Ammon's horn (tissue), 1 donor: ENCODE results near the gene RAB17.

Source experiments
- DNase-seq: peaks from one replicate; pipeline ENCODE4 v3.0.0-alpha.2; 2016; ENCODE audit warnings: low spot score

Gene RAB17

DNA sequence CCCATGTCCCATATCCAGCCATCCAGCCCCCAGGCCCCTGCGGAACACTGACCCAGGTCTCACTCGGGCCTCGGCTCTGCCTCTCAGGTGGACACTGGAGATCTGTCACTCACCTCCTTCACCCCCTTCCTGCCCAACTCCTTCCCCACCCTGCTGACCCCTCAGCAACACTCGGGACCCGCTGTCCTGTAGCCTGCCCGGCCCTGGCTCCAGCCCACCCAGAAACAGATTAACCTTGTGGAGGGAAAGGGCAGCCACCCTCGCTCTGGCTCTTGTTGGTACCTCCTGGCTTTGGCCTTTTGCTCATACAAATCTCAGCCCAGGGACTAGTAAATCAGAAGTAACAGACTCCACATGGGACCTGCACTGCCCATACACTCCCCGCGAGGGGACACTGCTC, 53.9 kb downstream of the RAB17 start:
- DNase-seq, result no peak

DNA sequence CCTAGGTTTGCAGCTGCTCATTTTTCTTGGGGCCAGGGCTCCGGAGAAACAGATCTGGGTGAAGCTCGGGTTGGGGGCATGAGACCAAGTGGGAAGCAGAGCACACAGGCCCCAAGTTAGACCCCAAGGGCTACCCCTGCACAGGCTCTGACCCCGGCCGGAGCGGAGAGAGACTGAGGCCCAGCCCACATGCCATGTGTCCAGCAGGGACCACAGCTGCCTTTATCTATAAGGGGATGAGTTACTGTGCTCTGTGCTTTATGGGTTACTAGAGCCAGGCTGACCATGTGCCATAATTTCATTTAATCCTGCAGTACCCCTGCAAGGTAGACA, 54.5 kb downstream of the RAB17 start:
- DNase-seq, result no peak

DNA sequence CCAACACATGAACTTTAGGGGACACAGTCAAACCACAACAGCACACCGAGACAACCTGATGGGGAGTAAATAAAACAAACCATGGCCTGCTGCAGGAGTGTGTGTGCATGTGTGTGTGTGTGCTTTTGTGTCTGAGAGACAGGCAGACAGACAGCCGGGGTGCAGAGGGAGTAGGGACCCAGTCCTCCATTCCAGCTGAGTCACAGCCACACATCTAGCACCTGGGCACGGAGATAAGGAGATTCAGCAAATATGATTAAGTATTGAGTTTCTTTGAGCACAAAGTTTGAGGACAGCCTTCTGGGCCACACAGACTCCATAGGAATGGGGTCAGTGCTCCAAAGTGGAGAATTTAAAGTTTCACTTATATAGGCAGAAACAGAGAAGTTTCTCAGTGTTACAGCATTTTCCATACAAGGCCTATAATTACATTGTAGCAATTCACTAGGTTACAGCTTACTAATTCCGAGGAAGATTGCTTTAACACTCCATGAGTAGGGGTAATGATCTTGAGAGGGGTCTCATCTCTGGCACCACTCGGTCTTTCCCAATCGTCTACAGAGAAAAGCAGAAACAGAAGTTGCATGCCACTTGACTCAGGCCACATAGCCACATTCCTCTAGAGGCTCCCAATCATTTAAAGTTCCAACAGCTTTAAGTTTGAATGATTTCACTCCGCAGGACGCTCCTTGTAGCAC, 55.0 kb downstream of the RAB17 start:
- DNase-seq, result no peak

DNA sequence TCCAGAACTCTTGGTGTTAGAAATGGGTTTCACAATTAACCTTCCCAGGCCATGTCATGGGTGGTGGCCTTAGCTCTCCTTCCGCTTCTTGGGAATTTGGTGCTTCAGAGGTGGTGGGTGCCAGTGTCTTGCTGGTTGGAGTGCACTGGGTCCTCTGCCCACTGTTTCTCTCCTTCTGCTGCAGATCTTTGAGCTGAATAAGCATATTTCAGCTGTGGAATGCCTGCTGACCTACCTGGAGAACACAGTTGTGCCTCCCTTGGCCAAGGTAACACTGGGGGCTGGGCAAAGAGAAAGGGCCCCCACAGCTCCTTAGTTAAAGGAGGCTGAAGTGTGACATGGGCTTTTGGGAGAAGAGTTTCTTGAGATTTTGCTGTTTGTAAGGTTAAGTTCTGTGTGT, 56.2 kb downstream of the RAB17 start:
- no peak for DNase-seq

DNA sequence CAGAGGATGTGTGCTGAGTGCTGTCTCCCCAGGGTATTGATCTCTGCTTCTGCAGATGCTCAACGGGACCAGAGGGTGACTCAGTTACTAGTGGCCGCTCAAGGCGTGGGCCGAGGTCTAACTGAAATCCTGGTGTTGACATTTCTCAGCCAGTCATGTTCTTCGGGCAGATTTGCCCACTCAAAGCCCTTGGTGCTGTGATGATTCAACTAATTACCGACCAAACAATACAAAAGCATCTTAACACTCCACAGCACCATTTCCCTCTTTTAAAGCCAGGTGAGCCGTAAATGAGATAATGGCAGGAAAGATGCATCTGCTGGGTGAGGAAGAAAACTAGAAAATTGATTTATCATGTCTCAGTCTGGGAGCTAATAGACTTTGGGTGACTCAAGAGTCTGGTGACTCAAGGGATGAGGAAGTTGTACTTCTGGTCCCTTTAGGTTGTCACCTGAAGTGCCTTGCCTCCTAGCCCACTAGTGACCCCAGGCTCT, 56.8 kb downstream of the RAB17 start:
- DNase-seq, result no peak

DNA sequence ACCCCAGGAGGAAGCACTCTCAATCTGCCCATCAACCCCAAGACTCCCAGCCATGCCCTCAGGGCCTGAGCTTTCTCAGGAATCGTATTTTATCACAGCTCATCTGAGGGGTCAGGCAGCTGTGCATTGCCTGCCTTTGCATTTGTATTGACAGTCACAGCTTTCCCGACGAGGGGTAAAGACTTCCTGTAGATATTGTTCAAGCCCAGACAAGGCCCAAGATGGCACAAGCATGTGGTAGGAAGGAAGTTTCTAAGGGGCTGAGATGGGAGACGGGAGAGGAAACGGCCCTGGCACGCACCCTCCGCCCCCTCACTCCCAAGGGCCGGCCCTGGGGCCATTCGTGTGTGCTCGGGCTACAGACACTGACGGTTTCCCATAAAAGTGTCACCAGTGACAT, 58.4 kb downstream of the RAB17 start:
- no peak for DNase-seq

DNA sequence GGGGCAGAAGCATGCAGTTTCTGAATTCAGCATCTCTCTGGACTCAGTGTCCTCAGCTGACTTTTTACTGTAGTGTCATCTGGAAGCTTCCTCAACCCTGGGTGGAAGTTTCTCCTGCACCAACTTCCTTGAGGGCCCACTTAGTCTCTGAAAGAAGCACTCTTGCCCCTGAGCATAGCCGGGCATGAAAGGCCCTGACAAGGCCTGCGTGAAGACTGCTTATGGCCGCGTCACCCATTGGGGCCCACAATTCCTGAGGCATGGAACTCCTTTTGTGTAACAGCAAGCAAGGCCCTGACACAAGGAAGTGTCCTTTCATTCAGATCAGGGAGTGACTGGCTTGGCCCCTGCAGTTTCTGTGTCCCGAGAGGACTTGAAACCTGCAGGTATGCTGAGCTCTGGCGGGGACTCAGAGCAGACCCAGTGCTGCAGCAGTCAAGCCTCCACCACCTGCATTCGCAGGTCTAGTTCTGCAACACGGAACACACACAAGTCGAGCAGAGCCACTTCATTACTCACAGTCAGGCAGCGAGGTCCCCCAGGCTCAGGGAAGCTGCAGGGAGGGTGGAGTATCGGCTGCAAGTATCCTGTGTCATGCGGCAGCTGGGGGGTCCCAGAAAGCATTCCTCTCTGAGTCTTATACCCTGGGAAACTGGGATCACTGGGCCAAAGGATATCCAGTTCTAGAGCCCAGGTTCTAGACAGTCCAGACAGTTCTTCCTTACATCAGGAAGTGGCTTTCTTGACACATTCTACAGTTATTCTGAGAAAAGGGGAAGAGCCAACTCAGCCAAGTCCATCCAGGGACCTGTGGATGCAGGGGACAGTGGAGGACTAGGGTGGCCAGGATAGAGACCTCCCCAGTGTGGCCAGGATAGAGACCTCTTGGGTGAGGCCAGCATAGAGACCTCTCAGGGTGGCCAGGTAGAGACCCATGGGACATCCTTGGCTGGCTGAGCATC, 59.8 kb downstream of the RAB17 start:
- DNase-seq, result no peak

DNA sequence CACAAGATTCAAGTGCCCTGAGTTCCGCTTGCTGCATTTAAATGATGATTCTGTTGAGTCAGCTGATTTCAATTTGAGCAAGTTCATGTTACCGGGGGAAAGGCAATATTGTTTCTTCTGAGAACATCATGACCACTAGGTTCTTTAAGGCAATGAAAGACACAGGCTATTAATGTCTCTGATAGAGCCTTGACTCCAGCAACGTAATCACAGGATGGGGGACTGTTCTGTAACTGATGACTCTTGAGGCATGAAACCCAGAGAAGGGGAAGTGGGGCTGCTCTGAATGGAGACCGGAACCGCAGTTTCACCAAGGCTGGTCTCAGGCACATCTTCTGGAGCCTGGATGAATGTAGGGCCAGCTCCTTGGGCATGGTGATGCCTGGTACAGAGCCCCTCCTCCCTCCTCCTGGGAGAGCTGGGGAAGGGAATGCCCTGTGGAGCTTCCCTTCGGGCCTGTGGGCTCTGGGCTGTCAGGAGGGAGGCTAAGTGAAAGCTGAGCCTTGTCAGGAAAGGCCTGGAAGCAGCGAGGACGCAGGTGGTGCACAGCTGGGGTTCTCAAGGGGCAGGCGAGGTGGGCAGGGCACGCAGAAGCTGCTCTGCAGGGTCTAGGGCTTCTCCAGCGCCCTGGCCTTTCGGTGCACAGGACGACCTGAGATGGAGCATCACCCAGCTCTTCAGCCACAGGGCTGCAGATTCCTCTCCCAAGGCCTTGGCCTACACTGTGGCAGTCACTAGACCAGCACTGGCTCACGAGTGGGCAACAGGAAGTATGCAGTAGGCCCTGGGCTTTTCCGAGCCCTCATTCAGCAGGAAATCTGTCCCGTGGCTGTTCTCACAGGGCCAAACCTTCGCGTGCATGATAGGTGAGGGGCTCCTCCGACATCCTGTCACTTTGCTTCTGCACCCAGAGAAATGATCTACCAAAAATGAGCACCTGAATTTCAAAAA, 60.8 kb downstream of the RAB17 start:
- DNase-seq, result peak; percentile 43

DNA sequence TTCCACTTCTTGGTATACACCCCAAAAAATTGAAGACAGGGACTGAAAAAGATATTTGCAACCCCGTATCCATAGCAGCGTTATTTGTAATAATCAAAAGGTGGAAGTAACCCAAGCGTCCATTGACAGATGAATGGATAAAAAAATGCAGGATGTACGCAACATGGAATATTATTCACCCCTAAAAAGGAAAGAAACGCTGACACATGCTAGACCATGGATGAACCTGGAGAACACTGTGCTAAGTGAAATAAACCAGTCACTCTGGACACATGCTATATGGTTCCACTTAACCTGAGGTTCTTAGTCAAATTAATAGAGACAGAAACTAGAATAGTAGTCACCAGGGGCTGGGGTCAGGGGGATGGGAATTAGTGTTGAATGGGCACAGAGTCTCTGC, 62.8 kb downstream of the RAB17 start:
- no peak for DNase-seq

DNA sequence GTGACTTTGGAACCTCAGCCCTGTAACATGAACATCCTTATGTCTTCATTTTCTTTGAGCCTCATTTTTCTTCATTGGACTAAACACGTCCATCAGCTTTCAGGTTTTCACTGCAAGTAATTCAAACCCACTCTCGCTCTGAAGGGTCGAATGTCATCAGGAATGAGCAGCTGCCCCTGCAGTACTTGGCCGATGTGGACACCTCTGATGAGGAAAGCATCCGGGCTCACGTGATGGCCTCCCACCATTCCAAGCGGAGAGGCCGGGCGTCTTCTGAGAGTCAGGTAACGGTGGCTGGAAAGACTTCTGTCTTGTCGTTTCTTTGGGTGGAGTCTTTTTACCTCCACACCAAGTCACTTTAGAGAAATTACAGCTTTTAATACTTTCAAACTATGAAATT, 63.3 kb downstream of the RAB17 start:
- no peak for DNase-seq

DNA sequence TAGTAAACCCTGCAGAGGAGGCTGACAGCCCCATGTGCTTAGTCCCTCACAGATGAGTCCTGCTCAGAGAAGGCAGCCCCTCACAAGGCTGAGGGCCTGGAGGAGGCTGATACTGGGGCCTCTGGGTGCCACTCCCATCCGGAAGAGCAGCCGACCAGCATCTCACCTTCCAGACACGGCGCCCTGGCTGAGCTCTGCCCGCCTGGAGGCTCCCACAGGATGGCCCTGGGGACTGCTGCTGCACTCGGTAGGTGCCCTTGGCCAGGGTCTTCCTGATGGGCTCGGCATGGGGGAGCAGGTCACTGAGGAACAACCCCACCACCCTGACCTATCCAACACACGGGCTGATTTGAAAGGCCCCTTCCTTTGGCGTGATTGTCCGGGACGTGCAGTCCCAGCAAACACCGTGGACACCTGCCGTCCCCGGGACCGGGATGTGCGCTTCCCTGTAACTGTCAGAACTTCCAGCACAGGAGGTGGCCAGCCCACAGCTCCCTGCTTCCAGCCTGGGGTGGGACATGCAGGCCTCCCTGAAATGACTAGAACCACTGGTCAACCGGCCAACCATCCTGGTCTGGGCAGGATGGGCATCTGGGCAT, 64.9 kb downstream of the RAB17 start:
- DNase-seq, result no peak

DNA sequence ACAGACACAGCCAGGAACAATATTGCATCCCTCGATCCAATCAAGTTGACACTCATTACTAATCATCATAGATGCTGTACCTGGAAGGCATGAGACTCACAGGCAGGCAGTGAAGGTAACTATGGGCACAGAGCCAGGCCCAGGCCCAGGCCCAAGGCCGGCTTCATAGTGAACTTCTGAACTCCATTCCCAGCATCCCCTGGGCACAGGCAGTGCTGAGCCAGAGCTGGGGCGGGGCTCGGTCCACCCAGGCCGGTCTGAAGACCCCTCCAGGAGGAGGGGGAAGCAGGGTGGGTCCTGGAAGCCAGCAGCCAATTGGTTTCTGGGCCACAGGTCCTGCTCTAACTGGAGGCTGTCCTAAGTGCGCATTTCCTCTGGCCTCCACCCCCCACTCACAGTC, 65.9 kb downstream of the RAB17 start:
- DNase-seq, result no peak
